GM21447 (cell line): ENCODE results near the gene KCNT2.
"Not testable (repeated sequence)": the region's sequence is repeated elsewhere in the genome, so short reads cannot be mapped to it uniquely, and the experiment has no call there.

Experiments used
- ATAC-seq: cut with Tn5 transposase; IDR thresholded peaks from one replicate; pipeline ENCODE4 v1.9.1; 2021; ENCODE audit not compliant: unreplicated experiment

Gene KCNT2

DNA sequence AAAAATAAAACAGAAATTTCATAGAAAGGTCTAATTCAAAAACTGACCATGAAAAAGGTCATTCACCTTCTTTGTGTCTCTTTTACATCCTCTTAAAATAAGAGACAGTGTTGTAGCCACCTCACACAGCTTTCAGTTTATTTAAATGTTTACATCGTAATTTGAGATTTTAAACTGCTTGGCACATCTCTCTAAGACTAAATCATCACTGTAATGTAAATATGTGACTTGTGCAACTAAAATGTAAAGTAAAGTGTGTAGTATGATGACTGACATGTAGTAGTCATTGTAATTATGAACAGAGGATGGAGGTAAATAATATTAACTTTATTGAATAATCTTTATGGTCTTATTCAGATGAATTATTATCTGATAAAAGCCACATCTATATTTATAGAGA lies 283.9 kb downstream of the KCNT2 start:
- ATAC-seq = no peak

DNA sequence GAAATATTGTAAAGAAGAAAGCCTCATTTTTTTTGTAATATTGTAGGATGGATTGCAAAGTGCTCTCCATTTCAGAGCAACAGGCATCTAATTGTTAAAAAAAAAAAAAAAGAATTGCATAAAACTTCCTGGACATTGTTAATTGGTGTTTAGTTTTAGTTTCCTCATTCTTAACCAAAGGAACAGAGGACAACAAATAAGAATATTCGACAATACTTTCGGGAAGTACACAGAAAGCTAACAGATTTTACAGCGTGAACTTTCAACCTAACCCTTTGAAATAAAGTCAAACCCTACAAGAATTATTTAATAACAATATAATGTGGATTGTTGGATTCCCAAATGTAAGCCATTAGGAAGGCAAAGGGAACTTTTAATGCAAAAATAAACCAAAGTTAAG lies 284.4 kb downstream of the KCNT2 start:
- ATAC-seq = no peak

DNA sequence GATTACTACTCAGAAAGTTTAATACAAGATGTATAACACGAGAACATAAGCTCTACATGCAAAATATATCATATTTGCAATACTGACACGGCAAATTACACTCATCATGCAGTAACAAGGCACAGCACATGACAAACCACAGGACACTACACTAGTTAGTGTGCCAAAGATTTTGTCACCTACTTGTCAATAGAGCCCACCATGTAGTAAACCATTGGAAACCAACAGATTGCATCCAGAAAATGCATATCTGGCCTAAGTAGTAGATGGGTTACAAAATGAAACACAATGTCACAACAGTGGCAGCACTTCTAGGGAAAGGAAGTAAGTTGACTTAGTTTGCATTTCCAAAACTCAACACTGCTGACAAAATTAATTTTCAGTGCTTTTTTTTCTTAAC lies 288.9 kb downstream of the KCNT2 start:
- no peak for ATAC-seq

DNA sequence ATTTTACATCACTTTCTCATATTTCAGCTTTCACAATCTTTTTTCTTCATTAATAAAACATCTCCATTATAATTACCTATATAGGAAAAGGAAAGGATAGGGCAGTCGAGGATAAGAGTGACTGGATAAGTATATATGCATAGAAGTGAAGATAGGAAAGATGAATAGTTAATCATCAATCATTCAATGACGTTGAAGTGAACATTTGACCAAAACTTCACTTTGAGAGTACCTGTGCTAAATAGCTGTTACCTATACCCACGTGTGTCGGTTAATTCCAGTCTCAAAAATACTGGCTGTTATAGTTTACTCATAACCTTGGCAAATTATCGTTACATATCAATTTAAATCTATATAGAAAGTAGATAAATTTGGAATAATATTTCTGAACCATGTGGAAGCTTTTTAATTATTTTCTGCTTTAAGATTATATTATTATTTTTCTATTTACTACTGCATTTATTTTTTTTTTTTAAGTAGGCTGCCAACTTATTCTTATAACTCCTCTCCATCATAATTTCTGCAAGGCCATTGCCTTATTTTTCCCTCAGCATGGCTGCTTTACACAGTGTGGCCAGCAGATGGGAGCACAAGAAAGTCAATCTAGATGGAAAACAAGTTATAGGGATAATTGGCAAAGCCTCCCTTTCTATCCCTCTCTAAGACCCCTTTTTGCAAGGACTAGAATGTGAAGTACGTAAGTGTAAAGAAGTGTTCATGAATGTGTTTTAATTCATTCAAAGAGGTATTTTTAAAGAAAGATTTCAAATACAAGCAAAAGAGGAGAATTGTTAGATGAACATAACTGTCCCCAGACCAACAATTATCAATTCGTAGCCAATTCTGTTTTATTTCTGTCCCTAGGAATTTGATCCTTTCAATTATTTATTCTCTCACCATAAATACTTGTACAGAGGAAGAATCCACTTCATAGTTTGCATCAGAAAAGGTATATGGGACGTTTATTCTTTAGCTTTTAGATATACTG lies 290.4 kb downstream of the KCNT2 start:
- no peak for ATAC-seq

DNA sequence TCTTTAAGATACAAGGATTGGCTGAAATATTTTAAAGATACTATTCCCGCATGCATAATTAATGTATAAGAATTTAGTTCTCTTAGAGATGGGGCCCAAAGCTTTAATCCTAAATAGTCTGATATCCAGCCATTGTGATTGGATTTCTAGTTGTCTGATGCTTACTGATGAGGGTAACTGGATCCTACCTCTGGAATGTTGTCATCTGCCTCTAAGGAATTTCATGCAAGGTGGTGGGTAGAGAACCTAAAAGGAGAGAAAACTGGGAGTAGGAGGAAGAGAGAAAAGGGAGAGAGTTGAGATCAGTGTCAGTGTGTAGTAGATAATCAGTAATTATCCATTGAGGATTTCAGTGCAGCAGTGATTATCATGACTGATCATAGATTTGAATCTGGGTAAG lies 295.5 kb downstream of the KCNT2 start:
- ATAC-seq = no peak

DNA sequence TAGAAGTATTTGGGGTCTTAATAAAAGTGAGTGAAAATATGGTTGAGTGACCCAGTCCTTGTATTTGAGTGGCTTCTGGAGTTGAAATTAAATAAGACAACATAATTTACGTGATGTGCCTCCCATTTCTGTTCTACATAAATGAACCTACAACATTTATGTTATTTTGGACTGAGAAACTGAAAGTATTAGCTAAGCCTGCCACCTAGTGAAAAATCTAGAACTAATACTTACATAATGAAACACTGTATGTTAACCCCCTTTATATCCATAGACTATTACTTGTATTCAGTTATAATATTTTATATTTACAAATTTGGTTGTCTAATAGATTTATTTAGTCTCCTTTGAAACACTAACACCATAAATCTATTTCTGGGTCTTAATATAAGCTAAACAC lies 298.9 kb downstream of the KCNT2 start:
- no peak for ATAC-seq

DNA sequence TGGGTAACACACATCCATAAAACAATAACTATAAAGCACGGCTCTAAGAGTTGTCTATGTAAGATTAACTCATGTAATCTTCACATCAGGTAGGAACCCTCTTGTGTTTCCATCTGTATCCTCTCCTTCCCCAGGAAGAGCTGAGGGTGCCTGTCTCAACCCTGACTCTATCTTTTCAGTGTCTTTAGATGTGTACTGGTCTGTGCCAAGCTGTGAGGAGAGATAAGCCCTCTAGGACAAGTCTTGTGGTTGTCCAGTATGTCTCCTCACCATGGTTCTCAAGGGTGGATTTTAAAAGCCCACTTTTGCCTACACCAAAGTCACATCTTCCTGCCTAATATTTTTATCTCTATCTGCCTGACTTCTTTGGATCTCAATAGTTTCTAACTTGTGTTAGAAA lies 300.1 kb downstream of the KCNT2 start:
- no peak for ATAC-seq

DNA sequence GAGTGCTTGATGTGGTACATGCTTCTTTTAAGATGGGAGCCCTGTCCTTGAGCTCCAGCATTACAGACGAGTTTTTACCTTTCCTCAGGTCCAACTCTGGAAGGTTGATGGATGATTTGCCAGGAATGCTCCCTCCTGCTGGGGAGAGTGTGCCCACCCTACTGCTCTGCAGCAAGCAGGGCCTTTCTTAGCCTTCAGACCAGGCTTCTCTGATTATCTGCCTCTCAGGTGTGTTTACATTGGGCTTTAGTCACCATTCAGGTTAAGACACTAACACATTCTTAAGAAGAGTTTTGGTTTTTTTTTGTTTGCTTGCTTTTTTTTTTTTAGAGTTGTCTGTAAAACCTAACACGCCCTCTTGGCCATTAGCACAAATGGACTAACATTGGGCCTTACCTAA lies 301.8 kb downstream of the KCNT2 start:
- no peak for ATAC-seq

DNA sequence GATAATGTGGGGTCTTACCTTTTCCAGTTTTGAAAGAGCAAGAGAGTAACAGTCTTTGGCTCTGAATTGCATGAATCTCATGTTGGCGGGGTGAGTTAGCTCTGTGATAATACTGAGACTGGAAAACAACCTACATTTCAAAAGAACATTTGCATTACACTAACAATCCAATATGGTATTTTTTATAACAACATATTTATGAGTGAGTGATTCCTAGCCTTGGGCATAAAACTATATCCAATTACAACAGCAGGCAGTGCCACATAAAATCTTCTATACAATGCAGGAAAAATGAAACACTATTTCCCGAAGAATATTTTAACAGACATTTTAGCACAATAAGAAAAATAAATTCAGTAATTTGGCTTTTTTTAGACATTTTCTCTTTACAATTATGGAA lies 303.0 kb downstream of the KCNT2 start:
- no peak for ATAC-seq

DNA sequence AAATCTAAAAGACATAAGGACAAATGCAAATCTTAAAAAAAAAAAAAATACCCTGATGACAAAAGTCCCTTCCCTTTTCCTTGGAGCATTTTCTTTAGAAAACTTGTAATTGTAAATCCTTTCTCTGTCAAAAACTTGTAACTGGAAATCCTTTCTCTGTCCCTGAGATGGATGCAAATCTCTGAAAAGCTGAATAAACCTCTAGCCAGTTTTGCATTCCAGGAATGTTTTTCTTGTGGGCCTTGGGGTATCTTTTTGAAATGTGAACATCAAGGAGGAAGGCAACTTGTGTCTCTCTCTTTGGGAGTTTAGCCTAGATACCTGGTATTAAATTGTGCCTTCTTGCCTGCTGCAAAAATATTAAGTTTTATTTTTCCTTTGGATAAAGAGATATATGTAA lies 305.3 kb downstream of the KCNT2 start:
- no peak for ATAC-seq

DNA sequence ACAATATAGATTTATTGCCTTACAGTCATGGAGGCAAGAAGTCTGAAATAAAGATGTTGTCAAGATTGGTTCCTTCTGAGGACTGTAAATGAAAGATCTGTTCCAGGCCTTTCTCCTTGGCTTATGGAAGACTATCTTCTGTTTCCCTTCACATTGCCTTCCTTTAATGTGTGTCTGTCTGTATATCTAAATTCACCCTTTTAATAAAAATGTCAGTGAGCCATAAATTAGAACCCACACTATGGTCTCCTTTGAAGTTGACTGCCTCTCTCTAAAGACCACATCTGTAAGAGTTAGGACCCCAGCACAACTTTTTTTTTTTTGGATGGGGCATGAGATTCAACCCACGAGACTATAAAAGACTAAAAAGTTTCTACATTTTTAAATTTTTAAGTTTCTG lies 305.8 kb downstream of the KCNT2 start:
- ATAC-seq = no peak

DNA sequence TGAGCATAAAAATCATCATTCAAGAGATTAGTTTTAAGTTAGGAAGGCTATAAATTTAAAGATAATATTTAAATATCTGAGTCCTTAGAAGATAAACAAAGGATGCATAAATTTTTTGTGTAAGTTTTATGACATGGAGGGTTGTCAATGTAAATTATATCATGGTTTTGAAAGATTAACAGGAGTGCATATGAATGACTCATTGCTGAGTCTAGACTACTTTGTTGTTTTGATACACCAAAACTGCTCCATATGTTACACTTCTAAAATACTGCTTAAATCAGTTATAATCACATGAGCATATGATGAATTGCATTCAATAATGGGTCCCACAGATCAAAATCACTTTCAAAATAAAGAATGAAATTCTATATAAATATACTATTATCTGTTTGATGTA lies 312.5 kb downstream of the KCNT2 start:
- ATAC-seq = no peak

DNA sequence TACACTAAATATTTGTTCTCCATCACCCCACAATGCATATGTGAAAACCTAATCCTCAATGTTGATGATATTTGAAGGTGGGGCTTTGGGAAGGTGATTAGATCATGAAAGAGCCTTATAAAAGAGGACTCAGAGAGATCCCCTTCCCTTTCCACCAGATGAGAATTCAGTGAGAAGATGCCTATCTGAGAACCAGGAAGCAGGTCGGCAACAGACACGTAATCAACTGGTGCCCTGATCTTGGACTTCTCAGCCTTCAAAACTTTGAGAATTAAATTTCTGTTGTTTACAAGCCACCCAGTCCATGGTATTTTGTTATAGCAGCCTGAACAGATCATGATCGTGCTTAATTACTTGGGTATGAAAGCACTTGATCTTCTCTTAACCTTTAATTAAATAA lies 329.4 kb downstream of the KCNT2 start:
- no peak for ATAC-seq

DNA sequence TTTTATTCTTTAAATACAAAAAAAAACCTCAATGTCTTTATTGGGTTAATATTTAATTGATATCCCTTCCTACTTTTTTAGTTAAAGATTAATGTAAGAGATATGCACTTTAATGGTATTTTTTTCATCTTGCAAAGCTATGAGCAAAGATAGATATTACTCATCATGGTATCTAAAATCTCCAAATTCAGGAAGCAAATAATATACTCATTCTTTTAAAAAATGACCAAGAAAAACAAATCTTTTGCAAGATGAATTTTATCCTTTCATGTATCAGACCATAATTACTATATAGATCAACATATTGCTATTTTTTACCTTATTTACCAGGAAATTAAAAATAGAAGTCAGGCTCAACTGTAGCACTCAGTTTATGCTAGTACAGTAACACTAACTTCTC lies 330.4 kb downstream of the KCNT2 start:
- ATAC-seq = no peak

DNA sequence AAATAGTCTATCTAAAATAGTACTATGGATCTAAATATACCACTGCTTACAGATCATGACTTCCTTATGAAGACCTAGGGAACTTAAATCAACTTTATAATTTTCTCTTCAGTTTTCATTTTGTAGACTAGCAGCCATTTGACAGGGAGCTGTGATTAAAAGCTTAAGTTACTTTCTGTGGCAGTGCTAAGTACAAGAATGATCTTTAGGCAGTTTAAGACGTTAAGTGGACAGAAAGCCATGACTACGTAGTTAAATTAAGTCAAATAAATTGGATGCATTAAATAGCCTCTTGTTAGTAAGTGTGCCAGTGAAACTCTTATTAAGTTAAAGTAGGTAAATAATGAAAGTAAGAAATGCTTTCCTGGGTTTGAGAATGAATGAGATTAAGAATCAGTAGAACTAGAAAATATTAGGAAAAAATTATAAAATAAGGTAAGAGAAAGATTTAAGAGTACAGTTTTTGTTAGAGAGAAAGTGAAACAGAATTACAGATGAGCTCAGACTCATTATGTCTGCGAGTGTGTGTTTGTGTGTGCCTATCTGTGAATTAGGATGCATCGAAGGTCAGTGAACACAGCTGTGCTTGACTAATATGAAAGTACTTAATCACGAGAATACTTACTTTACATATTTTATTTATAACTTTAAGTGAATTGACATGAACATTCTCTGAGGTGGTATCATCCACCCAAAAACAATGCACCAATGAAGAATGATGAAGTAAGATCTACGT lies 336.9 kb downstream of the KCNT2 start:
- no peak for ATAC-seq

DNA sequence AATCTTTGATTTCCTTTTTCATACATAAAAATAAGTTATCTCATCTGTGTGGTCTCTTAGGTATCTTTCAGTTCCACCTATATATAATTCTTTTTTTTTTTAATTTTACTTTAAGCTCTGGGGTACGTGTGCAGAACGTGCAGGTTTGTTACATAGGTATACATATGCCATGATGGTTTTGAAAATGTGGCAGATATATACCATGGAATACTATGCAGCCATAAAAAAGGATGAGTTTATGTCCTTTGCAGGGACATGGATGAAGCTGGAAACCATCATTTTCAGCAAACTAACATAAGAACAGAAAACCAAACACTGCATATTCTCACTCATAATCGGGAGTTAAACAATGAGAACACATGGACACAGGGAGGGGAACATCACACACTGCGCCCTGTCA lies 345.2 kb downstream of the KCNT2 start:
- not testable (repeated sequence) for ATAC-seq

DNA sequence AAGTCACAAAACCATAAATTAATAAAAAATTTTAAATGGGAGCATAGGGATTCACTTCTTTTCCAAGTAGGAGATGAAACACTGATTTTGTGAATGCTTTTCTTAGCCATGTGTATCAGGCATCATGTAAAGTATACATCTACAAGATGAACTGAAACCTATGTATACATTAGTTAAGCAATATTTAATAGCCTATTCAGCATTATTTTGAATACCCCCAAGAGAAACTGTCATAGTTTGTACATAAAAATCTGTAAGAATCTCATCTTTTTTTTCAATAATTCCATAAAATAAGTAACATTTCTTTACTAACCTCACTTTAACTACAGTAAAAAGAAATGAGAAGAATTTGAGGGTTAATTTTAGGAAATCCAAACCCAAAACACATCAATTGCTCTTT lies 348.0 kb downstream of the KCNT2 start:
- ATAC-seq = no peak

DNA sequence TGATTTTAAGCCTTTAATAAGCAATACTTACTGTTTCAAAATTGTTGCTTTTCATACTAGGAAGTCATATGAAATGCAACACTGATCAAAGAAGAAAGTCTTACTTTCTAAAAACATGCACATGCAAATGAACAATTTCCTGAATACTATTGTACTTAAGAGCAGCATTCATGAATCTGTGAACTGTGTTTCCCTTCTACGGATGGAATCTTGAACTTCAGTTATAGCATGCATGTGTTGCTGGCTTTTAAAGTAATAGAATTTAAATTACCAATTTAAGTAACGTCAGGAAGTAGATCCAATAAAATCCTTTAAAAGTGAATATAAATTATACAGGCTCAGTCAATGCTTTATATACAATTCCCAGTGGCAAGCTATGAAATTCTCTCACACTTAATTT lies 348.9 kb downstream of the KCNT2 start:
- ATAC-seq = no peak

DNA sequence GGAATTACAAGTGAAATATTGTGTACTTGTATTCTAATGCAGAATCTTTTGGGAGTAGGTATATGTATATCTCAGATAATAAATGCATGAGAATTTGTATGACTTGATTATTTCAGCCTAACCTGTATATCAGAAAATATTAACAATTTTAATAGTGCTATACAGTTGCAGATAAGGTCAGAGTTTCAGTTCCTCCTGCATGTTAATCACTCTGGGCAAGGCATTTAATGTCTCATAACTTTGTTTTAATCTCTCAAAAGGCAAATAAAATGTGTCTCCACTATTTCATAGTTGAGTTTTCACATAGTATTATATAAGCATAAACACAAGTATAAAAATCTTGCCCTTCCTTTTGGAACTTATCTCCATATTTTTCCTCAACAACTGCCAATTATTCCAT lies 352.5 kb downstream of the KCNT2 start:
- no peak for ATAC-seq

DNA sequence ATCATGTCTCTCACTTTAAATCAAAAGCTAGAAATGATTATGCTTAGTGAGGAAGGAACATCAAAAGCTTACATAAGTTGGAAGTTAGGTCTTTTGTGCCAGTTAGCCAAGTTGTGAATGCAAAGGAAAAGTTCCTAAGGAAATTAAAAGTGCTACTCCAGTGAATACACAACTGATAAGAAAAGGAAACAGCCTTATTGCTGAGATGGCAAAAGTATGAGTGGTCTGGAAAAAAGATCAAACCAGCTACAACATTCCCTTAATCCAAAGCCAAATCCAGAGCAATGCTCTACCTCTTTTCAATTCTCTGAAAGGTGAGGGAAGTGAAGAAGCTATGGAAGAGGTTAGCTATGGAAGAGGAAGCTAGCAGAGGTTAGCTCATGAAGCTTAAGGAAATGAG lies 378.7 kb downstream of the KCNT2 start:
- ATAC-seq = no peak

DNA sequence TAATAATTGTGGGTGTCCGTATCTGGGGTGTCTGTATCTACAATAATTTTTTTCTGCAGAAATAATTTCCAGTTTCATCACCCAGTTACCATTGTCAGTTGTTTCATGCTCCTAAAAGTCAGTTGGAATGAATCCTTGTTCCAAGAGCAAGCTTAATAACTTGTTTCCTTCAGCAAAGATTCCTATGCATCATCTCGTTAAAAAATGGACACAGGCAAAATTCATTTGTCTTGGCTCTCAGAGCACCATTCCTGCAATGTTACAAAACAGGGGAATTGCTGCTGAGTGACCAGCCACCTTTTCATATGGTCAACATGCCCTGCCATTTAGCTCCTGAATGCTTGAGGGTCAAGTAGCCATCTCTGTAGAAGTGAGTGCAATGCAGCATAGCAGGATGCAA lies 393.4 kb downstream of the KCNT2 start:
- ATAC-seq = no peak

DNA sequence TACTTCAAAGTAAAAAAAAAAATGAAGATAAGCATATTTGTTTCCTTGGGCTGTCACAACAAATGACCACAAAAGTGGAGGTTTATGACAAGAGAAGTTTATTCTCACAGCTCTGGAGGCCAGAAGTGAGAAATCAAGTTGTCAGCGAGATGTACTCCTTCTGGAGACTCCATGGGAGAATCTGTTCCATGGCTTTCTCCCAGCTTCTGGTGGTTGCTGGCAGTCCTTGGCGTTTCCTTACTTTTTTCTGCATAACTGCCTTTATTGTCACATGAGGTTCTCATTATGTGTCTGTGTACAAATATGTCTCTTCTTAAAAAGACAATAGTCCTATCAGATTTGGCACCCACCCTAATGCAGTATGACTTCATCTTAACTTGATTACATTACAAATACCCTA lies 398.3 kb downstream of the KCNT2 start:
- no peak for ATAC-seq
